Measurements from ENCODE around the gene MYL4.

MYL4 gene

GRCh38 chr17:47231866-47232265 lies 22.7 kb downstream of the MYL4 start:
- H3K4me3 ChIP-seq (ENCODE audit: control insufficient read depth, low read depth, low read length), result no peak overlapping the region
- TF ChIP-seq CTCF (conservative IDR thresholded peaks at IDR 0.05; ENCODE audit: control insufficient read depth, insufficient read depth, low read depth, low read length), result no peak
- DNase-seq (ENCODE audit: low read depth), result no peak

GRCh38 chr17:47232465-47232864 lies 23.3 kb downstream of the MYL4 start:
- DNase-seq (ENCODE audit: low read depth), result no peak
- no peak overlapping the region for H3K4me3 ChIP-seq (ENCODE audit: control insufficient read depth, low read depth, low read length)
- TF ChIP-seq CTCF (conservative IDR thresholded peaks at IDR 0.05; ENCODE audit: control insufficient read depth, insufficient read depth, low read depth, low read length), result no peak

GRCh38 chr17:47235506-47235905 lies 26.4 kb downstream of the MYL4 start:
- no peak for TF ChIP-seq CTCF (conservative IDR thresholded peaks at IDR 0.05; ENCODE audit: control insufficient read depth, insufficient read depth, low read depth, low read length)
- DNase-seq (ENCODE audit: low read depth), result no peak

GRCh38 chr17:47235923-47236322 lies 26.8 kb downstream of the MYL4 start:
- TF ChIP-seq CTCF (conservative IDR thresholded peaks at IDR 0.05; ENCODE audit: control insufficient read depth, insufficient read depth, low read depth, low read length), result no peak
- no peak overlapping the region for H3K4me3 ChIP-seq (ENCODE audit: control insufficient read depth, low read depth, low read length)
- no peak for DNase-seq (ENCODE audit: low read depth)

More at GRCh38 chr17:47235506-47235905, 26.4 kb downstream of the MYL4 start:
- no peak overlapping the region for H3K4me3 ChIP-seq (ENCODE audit: control insufficient read depth, low read depth, low read length)

- no peak overlapping the region for H3K4me3 ChIP-seq (ENCODE audit: control insufficient read depth, low read depth, low read length)
- no peak for DNase-seq (ENCODE audit: low read depth)
- TF ChIP-seq CTCF (conservative IDR thresholded peaks at IDR 0.05; ENCODE audit: control insufficient read depth, insufficient read depth, low read depth, low read length), result no peak
Observed at GRCh38 chr17:47237841-47238240, 28.7 kb downstream of the MYL4 start.

- no peak for TF ChIP-seq CTCF (conservative IDR thresholded peaks at IDR 0.05; ENCODE audit: control insufficient read depth, insufficient read depth, low read depth, low read length)
- no peak overlapping the region for H3K4me3 ChIP-seq (ENCODE audit: control insufficient read depth, low read depth, low read length)
- DNase-seq (ENCODE audit: low read depth), result no peak
Observed at GRCh38 chr17:47238321-47239010, 29.3 kb downstream of the MYL4 start.

- no peak for TF ChIP-seq CTCF (conservative IDR thresholded peaks at IDR 0.05; ENCODE audit: control insufficient read depth, insufficient read depth, low read depth, low read length)
- no peak overlapping the region for H3K4me3 ChIP-seq (ENCODE audit: control insufficient read depth, low read depth, low read length)
- no peak for DNase-seq (ENCODE audit: low read depth)
Observed at GRCh38 chr17:47239619-47239966, 30.4 kb downstream of the MYL4 start.
